Mononuclear cell (primary cell): ENCODE data around the gene HEBP2. TPM values are rescaled to one million over a fixed set of nuclear protein-coding genes. Genes with fewer than 3 reads are reported as not detected.
"Not testable (repeated sequence)": the region's sequence is repeated elsewhere in the genome, so short reads cannot be mapped to it uniquely, and the experiment has no call there.

Source experiments
- H3K27me3 ChIP-seq: 2 replicates; pipeline ENCODE4 v1.6.0; 2011; ENCODE audit warnings: low read length, control low read depth; ENCODE audit not compliant: insufficient read depth
- H3K4me1 ChIP-seq: 2 replicates; pipeline ENCODE4 v1.5.1; 2011; ENCODE audit warnings: mild to moderate bottlenecking, low read length, control low read depth; ENCODE audit not compliant: insufficient read depth
- H3K4me3 ChIP-seq: 2 replicates; pipeline ENCODE4 v1.5.1; 2011; ENCODE audit warnings: mild to moderate bottlenecking, low read length, moderate library complexity
- H3K9me3 ChIP-seq: 2 replicates; pipeline ENCODE4 v1.5.1; 2011; ENCODE audit warnings: low read depth, mild to moderate bottlenecking, control low read depth, low read length
- total RNA-seq: library from RNA; depleted of rRNA; stranded (reverse); fragments of >200 nt; gene quantifications from one replicate; pipeline ENCODE4 v1.2.3, GENCODE V29; 2012

Gene HEBP2
- total RNA-seq, 1 donor, result 52.9 TPM

DNA sequence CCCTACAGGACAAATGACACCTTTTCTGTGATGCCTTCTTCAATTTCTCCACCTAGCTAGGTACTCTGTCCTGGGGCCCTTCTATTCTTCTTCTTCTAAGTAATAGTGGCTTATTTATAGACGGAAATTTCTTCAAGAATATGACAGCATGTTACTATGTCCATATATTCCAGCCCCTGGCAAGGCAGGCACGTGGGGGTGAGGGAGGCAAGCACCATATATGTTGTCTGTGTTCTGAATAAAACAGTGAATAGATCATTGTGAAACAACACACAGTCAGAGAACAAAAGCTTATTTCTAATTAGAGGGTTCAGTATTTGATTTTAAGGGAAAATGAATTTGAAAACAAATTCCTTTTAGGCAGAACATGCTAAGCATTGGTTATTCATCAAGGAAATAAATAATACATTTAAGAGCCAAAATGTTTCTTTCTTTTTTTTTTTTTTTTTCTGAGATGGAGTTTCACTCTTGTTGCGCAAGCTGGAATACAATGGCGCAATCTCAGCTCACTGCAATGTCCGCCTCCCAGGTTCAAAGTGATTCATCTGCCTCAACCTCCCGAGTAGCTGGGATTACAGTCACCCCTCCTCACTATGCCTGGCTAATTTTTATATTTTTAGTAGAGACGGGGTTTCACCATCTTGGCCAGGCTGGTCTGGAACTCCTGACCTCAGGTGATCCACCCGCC, 6.2 kb downstream of the HEBP2 start:
- H3K4me1 ChIP-seq, result peaks cover 24% of the 10 kb centered on the region
- H3K27me3 ChIP-seq, result no peaks in the 10 kb centered on the region
- no peaks in the 10 kb centered on the region for H3K9me3 ChIP-seq
- no peak overlapping the region for H3K4me3 ChIP-seq

DNA sequence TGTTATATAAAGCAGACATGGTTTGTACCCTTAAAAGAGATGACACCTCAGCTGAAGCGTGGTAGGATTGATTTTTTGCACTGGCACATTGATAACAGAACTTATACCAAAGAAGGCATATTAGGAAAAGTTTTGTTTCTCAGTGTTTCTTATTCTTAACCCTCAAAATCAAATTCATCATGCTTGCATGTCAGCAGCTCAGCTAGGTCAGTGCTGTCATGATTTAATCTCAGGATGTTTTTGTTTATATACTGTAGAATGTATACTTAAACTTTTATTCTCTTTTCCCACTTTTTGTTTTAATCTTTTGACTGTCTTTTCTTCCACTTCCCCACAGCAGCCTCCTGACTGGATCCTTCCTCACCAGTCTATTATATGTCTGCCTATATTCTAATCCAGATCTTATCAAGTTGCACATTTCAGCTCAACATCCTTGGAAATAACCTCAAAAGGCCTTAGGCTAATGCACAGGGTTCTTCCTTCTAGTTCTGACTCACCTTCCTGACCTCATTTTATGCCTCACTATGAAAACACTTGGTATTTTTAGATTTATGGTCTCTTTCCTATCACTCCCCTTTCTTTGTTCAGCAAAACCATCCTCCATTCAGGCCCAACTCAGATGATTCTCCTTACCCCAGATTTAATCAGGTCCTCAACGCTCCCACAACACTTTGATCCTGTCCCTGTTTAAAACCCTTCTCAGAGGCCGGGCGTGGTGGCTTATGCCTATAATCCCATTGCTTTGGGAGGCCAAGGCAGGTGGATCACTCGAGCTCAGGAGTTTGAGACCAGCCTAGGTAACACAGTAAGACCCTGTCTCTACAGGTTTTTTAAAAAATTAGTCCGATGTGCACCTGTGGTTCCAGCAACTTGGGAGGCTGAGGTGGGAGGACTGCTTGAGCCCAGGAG, 7.2 kb downstream of the HEBP2 start:
- H3K4me1 ChIP-seq, result peaks cover 22% of the 10 kb centered on the region
- no peaks in the 10 kb centered on the region for H3K9me3 ChIP-seq
- H3K4me3 ChIP-seq, result no peak overlapping the region
- no peaks in the 10 kb centered on the region for H3K27me3 ChIP-seq

DNA sequence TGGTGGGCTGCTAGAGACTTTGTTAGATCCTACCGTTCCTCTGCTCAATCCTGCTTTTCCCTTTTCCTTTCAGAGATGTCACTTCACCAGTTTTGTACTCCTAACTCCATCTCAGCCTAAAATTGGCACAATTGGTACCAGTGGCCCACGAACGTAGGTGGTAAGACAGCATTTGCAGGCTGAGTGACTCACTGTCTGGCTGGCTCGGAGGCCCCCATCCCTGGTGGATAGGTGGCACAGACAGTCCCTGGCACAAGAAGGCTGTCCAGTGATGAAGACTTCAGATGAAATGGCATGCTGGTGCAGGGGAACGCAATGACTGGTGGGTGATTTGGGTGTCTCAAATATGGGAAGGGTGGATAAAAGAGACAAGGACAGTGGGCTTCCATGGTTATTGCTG, 11.1 kb downstream of the HEBP2 start:
- Histone ChIP-seq H3K4me1 (peaks cover 14% of the 10 kb centered on the region), H3K9me3 (no peaks in the 10 kb centered on the region), H3K4me3 (no peak overlapping the region), H3K27me3 (no peaks in the 10 kb centered on the region)

DNA sequence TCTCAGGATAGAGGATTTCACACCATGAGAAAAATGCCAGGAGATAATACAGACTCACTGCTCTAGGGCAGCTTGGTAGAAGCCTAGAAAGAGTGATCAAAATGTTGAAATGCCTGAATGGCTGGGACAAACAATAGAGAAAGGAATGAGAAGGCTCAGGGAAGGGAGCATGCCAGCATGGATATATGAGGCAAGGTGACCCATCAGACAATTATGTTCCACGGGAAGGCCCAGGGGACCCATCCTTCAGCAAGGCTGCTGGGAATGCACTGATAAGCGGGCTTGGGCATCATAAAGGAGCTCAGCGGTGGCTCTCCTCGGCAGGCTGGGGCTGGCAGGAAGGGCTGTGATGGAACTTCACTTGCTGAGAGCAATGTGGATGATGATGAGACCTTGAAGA, 12.2 kb downstream of the HEBP2 start:
- Histone ChIP-seq H3K4me1 (peaks cover 5% of the 10 kb centered on the region), H3K27me3 (no peaks in the 10 kb centered on the region), H3K9me3 (no peaks in the 10 kb centered on the region), H3K4me3 (no peak overlapping the region)

DNA sequence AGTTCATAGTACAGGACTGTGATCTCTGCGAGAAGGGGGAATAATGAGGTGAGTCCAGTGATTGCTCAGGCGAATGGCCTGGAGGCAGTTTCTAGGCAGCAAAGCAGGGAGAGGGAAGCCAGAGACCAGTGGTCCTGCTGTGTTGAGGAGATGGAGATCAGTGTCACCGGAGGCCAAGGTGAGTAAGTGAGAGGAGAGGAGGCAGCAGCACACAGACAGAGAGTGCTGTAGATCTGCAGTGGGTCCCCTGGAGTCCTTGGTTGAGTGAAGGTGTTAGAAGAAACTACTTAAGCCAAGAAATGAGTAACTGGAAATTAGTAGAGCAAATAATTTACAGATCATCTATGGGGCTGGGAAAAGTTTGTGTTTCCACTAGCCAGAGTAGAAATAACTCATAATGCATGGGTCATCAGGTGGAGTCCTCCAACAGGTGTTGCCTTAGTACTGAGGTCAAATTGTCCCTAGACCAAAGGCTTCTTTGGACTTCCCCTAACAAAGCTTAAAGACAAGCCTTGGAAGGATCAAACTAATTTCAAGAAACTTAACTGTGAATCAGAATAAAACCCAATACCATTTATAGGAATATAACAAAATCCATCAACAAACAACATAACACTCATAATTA, 13.6 kb downstream of the HEBP2 start:
- Histone ChIP-seq H3K9me3 (no peaks in the 10 kb centered on the region), H3K4me3 (no peak overlapping the region), H3K4me1 (no peaks in the 10 kb centered on the region), H3K27me3 (no peaks in the 10 kb centered on the region)

DNA sequence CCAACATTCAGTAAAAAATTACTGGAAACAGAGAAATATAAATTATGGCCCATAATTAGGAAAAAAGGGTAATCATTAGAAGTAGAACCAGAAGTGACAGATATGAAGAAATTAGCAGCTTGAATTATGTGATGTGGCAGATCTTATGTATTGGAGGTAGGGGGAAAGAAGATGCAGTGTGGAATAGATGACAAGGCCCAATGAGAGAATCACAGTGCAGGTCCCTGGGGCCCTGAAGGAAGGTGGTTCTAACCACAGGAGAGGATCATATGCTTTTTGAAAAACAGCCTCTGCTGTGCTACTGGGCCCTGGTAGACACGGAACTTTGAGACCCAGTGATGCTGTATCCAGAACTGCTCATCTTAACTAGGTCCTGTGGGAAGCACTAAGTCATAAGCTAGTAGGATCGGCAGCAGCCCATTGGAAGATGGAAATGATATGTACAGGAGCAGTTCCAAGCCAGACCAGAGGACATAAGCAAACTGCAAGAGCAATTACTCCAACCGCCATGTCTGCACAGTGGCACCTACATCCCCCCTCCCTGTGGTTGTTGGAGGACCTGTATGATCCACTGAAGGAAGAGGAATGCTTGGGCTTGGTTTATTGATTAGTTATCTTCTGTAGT, 14.2 kb downstream of the HEBP2 start:
- Histone ChIP-seq H3K4me1 (peaks cover 4% of the 10 kb centered on the region), H3K9me3 (no peaks in the 10 kb centered on the region), H3K4me3 (no peak overlapping the region), H3K27me3 (no peaks in the 10 kb centered on the region)

DNA sequence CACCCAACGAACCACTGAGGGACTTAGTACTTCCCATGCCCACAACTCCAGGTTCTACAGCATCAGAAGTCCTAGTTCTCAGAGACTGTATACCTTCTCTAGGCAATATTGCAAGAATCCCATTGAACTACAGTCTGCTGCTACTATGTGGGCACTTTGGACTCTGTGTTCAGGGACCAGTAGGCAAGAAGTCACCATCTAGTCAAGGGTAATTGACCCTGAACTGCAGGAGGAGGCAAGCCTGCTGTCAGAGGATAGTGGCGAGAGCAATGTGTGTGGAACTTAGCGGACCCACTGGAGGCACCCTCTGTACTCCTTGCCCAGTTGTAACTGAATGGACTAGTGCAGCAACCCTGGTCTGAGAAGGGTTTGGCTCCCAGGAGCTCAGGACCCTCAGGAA, 15.7 kb downstream of the HEBP2 start:
- Histone ChIP-seq H3K27me3 (no peaks in the 10 kb centered on the region), H3K4me1 (peaks cover 9% of the 10 kb centered on the region), H3K4me3 (no peak overlapping the region)

DNA sequence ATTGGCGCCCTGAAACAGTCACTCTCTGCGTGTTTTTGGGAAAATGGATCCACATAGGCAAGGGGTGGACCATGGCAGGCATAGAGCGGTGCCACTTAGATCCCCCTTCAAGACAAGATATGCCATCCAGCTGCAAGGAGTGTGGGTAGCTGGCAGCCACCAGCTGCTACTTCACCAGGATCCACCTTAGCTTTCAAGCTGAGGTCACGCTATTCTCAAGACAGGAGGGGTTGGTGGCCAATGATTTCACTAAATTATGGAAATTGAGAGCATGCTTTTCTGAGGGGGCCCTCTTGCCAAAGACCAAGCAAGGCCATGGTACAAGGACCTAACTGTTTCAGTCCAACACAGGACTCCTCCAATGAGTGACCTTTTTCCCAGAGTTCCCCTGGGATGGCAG, 16.3 kb downstream of the HEBP2 start:
- no peak overlapping the region for H3K4me3 ChIP-seq
- no peaks in the 10 kb centered on the region for H3K27me3 ChIP-seq
- H3K4me1 ChIP-seq, result peaks cover 9% of the 10 kb centered on the region
- H3K9me3 ChIP-seq, result no peaks in the 10 kb centered on the region

More for the DNA sequence above, 15.7 kb downstream of the HEBP2 start:
- H3K9me3 ChIP-seq, result no peaks in the 10 kb centered on the region

DNA sequence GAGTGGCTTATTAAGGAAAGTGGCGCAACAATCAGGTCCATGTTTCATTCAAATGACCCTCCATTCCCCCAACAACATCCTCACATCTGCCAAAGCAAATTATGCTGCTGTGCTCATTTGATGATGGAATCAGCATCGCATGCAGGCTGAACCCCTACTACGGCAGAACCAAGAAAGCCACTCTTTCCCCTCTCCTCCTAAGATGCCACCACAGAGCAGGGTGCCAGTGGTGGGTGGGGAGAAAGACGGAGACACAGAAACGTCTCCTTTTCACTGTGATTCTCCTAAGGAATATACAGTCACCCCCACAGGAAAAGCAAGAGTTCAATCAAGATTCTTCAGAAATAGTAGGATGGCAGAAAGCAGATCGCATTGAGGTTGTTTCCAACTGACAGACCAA, 17.1 kb downstream of the HEBP2 start:
- Histone ChIP-seq H3K27me3 (no peaks in the 10 kb centered on the region), H3K4me1 (peaks cover 9% of the 10 kb centered on the region), H3K9me3 (no peaks in the 10 kb centered on the region)

DNA sequence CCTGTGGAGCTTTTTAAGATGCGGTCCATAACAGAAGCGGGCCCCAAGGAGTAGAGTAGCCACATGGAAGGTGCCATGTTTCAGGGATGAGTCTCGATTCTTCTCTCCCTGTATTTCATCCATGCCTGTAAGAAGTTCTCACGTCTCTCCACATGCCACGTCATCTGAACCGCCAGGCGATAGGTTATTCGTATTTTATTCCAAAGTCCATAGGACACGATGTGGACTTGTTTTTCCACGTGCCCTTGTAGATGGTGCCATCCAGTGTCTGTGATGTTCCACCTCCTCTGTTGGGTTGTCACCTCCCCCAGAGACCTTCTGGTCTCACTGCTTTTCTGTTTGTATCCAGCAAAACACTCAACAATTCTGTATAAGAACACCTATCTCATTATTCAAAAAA, 17.6 kb downstream of the HEBP2 start:
- H3K27me3 ChIP-seq, result no peaks in the 10 kb centered on the region

More for the DNA sequence above, 17.1 kb downstream of the HEBP2 start:
- no peak overlapping the region for H3K4me3 ChIP-seq

DNA sequence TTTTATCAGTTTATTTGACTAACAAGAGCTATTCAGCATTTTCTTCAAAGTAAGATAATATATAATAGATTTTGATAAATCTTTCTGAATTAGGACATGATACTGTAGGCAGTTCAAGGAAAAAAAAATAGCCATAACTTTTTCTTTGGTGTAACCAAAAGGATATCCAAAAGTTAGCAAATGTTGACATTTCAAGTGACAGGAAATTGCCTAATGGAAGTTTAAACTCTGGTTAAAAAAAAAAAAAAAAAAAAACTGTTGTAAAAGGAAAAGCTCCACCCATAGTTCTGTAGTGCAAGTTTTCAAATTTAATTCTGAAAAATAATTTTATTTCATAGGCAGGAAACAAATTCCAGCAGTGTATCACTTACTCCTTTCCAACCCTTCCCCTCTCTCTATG, 18.8 kb downstream of the HEBP2 start:
- Histone ChIP-seq H3K9me3 (no peaks in the 10 kb centered on the region), H3K27me3 (no peaks in the 10 kb centered on the region), H3K4me3 (no peak overlapping the region), H3K4me1 (peaks cover 9% of the 10 kb centered on the region)

More for the DNA sequence above, 17.6 kb downstream of the HEBP2 start:
- Histone ChIP-seq H3K4me1 (peaks cover 9% of the 10 kb centered on the region), H3K4me3 (no peak overlapping the region), H3K9me3 (no peaks in the 10 kb centered on the region)

DNA sequence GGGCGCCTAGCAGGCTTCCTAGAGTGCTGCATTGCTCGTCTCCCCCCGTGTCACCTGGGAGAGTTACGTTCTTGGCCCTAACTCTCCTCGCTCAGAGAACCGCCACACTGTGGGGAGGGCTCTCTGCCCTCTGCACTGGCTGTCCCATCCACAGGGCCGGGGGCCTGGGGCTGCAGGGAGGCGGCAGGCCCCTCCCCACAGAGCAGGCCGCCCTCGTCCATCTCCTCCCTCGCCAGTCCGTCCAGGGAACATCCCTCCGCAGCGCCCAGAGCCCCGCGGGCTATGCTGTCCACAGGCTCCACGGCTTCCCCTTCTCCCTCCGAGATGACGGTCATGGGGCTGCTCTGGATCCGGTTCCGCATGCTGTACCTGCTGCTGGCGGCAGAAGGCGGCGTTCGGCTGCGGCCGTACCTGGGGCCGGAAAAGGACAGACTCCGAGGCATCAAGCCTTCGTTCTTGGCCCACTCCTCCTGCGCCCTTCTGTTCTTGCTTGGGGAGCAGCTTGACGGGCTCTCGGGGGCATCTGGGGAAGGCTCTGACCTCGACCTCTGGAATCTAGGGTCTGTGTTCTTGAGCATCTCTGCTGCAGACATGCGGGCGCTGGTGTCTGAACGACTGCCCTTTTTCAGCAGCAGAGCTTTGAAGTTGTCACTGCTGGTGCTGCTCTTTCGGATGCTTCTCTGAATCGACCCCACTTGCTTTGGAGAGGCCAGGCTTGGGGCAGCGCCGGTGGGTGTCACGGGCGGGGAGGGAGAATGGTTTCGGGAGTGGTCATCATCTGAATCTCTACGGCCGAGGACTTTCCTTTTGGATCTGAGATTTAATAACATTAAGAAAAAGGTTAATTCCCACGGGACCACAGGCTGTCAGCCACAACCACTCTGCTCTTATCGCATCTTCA, 20.2 kb downstream of the HEBP2 start:
- no peaks in the 10 kb centered on the region for H3K9me3 ChIP-seq
- peaks cover 9% of the 10 kb centered on the region for H3K4me1 ChIP-seq
- no peak overlapping the region for H3K4me3 ChIP-seq
- H3K27me3 ChIP-seq, result no peaks in the 10 kb centered on the region

DNA sequence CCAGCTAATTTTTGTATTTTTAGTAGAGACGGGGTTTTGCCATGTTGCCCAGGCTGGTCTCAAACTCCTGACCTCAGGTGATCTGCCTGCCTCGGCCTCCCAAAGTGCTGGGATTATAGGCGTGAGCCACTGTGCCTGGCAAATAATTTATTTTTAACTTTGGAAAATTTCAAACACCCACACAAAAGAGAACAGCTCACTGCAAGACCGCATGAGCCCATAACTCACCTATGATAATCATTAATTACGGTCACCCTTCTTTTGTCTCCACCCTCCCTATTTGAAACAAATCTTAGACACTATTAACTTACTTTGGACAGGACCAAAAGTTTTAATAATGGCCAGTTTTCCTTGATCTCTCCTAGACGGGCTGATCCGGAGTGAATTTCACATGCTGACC, 21.2 kb downstream of the HEBP2 start:
- H3K4me1 ChIP-seq, H3K9me3 ChIP-seq, H3K27me3 ChIP-seq, H3K4me3 ChIP-seq: not testable (repeated sequence)

DNA sequence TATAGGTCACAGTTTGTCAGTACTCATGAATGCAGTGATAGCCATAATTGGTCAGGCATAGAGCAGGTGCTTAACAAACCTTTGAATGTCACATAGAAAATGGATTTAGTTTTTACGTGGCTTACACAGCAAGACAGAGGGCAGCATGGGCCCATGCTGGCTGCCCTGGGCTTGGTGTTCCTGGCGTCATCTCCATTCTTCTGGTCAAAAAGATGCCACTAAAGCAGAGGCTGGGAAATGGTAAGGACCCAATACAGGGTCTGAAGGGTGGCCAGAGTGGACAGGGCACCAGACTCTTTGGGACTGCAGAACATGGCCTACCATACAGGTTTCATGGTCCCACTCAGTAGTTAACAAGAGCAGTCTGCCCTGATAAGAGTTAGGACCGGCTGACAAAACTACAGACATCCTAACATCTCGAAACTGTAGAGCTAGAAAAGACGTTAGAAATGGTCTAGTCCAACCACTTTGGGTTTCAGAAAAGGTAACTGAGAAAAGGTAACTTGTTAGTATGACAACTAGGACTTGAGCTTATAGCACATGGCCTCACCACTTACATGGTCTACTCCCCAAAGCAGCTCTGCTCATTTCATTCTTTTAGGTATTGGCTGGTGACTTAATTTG, 22.6 kb downstream of the HEBP2 start:
- H3K27me3 ChIP-seq, result no peaks in the 10 kb centered on the region
- H3K9me3 ChIP-seq, result no peaks in the 10 kb centered on the region
- peaks cover 20% of the 10 kb centered on the region for H3K4me1 ChIP-seq
- H3K4me3 ChIP-seq, result no peak overlapping the region
